Endothelial cell of umbilical vein (primary cell): ENCODE results near the gene RIMOC1. TPM values are rescaled to one million over a fixed set of nuclear protein-coding genes. Genes with fewer than 3 reads are reported as not detected.

ENCODE experiments used
- BruUV-seq: library from RNA; stranded (reverse); fragments of 400-500 nt; replicated peaks from 2 replicates; lab custom pipeline; 2021; lab: Mats Ljungman, UMichigan
- CTCF ChIA-PET: fragments of 300-600, 350-600 bp; sonication (Branson Sonifier 250); formaldehyde crosslinking; loops from one replicate; lab custom pipeline; 2021; ENCODE audit warnings: antibody characterized with exemption, inconsistent platforms; lab: Charles Lee
- POLR2A ChIA-PET: fragments of 300-600, 350-600 bp; sonication (Branson Sonifier 250); formaldehyde crosslinking; loops from one replicate; lab custom pipeline; 2021; ENCODE audit warnings: antibody characterized with exemption, inconsistent platforms; lab: Charles Lee
- DNase-seq: peaks from one replicate; pipeline ENCODE4 v3.0.0-alpha.2; 2011; ENCODE audit warnings: low read depth, low spot score
- FAIRE-seq: peaks from 2 replicates; lab custom pipeline; 2011; peaks lifted over from hg19 to GRCh38; lab: Jason Lieb, UNC
- H2AFZ ChIP-seq: 2 replicates; pipeline ENCODE4 v1.6.0; 2012; ENCODE audit warnings: low read depth, low read length, control low read depth, inconsistent platforms
- H3K27ac ChIP-seq: 2 replicates; pipeline ENCODE4 v1.5.1; 2011; ENCODE audit warnings: low read depth, mild to moderate bottlenecking, control low read depth, low read length, moderate library complexity; ENCODE audit not compliant: insufficient read depth
- H3K27me3 ChIP-seq, 2 experiments: 2 replicates each; pipeline versions ENCODE4 v1.6.0 to v1.6.1; 2011; ENCODE audit warnings: low read length in 2 of 2, mixed read lengths in 1 of 2; ENCODE audit not compliant: control insufficient read depth in 2 of 2, insufficient read depth in 2 of 2
- H3K36me3 ChIP-seq, 2 experiments: 2 replicates in 1 of 2; 3 replicates in 1 of 2; pipeline ENCODE4 v1.5.1; 2011; ENCODE audit warnings: low read length in 2 of 2, mild to moderate bottlenecking in 1 of 2, moderate library complexity in 1 of 2; ENCODE audit not compliant: control insufficient read depth in 2 of 2, insufficient read depth in 2 of 2; ENCODE audit errors: extremely low read depth in 1 of 2
- H3K4me1 ChIP-seq: 3 replicates; pipeline ENCODE4 v1.5.1; 2011; ENCODE audit warnings: mild to moderate bottlenecking, low read length; ENCODE audit not compliant: control insufficient read depth, insufficient read depth; ENCODE audit errors: extremely low read depth
- H3K4me2 ChIP-seq: 2 replicates; pipeline ENCODE4 v1.6.1; 2011; ENCODE audit warnings: low read length, control low read depth, mixed read lengths; ENCODE audit not compliant: insufficient read depth
- H3K4me3 ChIP-seq, 3 experiments: fragments of 200-600 bp in 1 of 3; sonication (generic), shearing (Covaris generic) in 1 of 3; replicated peaks in 1 of 3; 2 replicates each; pipeline ENCODE4 v1.5.1; 2011 to 2016; ENCODE audit warnings: control low read depth in 3 of 3, low read length in 3 of 3, mild to moderate bottlenecking in 2 of 3, inconsistent platforms in 1 of 3, low read depth in 1 of 3, moderate library complexity in 1 of 3; ENCODE audit not compliant: insufficient read depth in 1 of 3
- H3K79me2 ChIP-seq: 2 replicates; pipeline ENCODE4 v1.6.0; 2012; ENCODE audit warnings: low read length, inconsistent platforms; ENCODE audit not compliant: control insufficient read depth, insufficient read depth
- H3K9ac ChIP-seq: replicated peaks from 2 replicates; pipeline ENCODE3; 2011; ENCODE audit warnings: low read length, control low read depth; ENCODE audit not compliant: insufficient read depth; ENCODE audit errors: extremely low read depth
- H3K9me1 ChIP-seq: replicated peaks from 3 replicates; pipeline ENCODE4 v1.6.0; 2011; ENCODE audit warnings: mild to moderate bottlenecking, low read length; ENCODE audit not compliant: control insufficient read depth, insufficient read depth; ENCODE audit errors: extremely low read depth
- H3K9me3 ChIP-seq: replicated peaks from 2 replicates; pipeline ENCODE4 v1.5.1; 2012; ENCODE audit warnings: low read length, inconsistent platforms; ENCODE audit not compliant: control insufficient read depth, insufficient read depth
- H4K20me1 ChIP-seq: replicated peaks from 2 replicates; pipeline ENCODE3; 2011; ENCODE audit warnings: mild to moderate bottlenecking, low read length; ENCODE audit not compliant: control insufficient read depth, insufficient read depth; ENCODE audit errors: extremely low read depth
- CTCF ChIP-seq, 2 donors: IDR thresholded peaks; 1 replicate in 1 of 2; 2 replicates in 1 of 2; pipeline ENCODE4 v1.5.1; 2011; ENCODE audit warnings: low read length in 2 of 2, mild to moderate bottlenecking in 2 of 2, moderate library complexity in 2 of 2, control low read depth in 1 of 2, inconsistent platforms in 1 of 2, low read depth in 1 of 2; ENCODE audit not compliant: insufficient read depth in 1 of 2; ENCODE audit errors: extremely low read depth in 1 of 2
- EZH2 ChIP-seq: IDR thresholded peaks from 2 replicates; pipeline ENCODE4 v1.6.1; 2012; ENCODE audit warnings: borderline replicate concordance, low read depth, mild to moderate bottlenecking, moderate library complexity, low read length, inconsistent platforms; ENCODE audit not compliant: severe bottlenecking
- FOS ChIP-seq: IDR thresholded peaks from 2 replicates; pipeline ENCODE4 v1.6.1; 2011; ENCODE audit warnings: mild to moderate bottlenecking, low read length, moderate library complexity, borderline replicate concordance; ENCODE audit not compliant: insufficient read depth
- GATA2 ChIP-seq: IDR thresholded peaks from 2 replicates; pipeline ENCODE4 v1.7.0; 2011; ENCODE audit warnings: low read depth, mild to moderate bottlenecking, moderate library complexity, mixed read lengths, low read length; ENCODE audit not compliant: insufficient read length, insufficient read depth
- JUN ChIP-seq: IDR thresholded peaks from 2 replicates; pipeline ENCODE4 v1.6.1; 2011; ENCODE audit warnings: borderline replicate concordance, low read depth; ENCODE audit not compliant: insufficient read length, insufficient read depth
- MAX ChIP-seq: IDR thresholded peaks from 2 replicates; pipeline ENCODE4 v1.6.1; 2011; ENCODE audit not compliant: insufficient read depth, insufficient read length
- MYC ChIP-seq: IDR thresholded peaks from one replicate; pipeline ENCODE4 v1.6.1; 2011; ENCODE audit warnings: mild to moderate bottlenecking, low read depth, low read length
- POLR2A ChIP-seq: IDR thresholded peaks from 2 replicates; pipeline ENCODE4 v1.6.1; 2012; ENCODE audit warnings: low read depth, mild to moderate bottlenecking, control low read depth, low read length
- POLR2AphosphoS5 ChIP-seq: IDR thresholded peaks from 2 replicates; pipeline ENCODE4 v1.6.1; 2012; ENCODE audit warnings: low read depth, mild to moderate bottlenecking, control low read depth, low read length, moderate library complexity; ENCODE audit not compliant: insufficient read depth
- dilution Hi-C: fragments of 300-500 bp; cut with MboI; formaldehyde crosslinking; loops from one replicate; pipeline ENCODE4 v1.15.0; 2019; ENCODE audit warnings: low sequenced_read_pairs; ENCODE audit not compliant: extremely low pct_ligation_motif_present
- intact Hi-C: fragments of 100-400 bp; cut with micrococcal nuclease; formaldehyde crosslinking; loops from one replicate; pipeline ENCODE4 v1.10.0; 2022
- polyA plus RNA-seq, 4 experiments: library from polyadenylated mRNA; depleted of rRNA in 3 of 4; stranded (reverse) in 3 of 4; unstranded in 1 of 4; fragments of >200 nt; gene quantifications; 2 replicates each; pipeline versions ENCODE4 v1.2.1 to v1.2.3, GENCODE V29; 2011 to 2012; ENCODE audit warnings: missing spikeins in 1 of 4
- total RNA-seq: library from RNA; stranded (reverse); gene quantifications from 2 replicates; pipeline ENCODE4 v1.2.3, GENCODE V29; 2021

Gene RIMOC1
- total and polyA plus RNA-seq, 2 donors (not counting 3 experiments of a cell fraction or from before 2014, with no cell fraction given) = 15.7 to 32.0 TPM

- dilution Hi-C loops = no loop called here
- no TSS peak for BruUV-seq
- Histone ChIP-seq H3K9me3 (no peaks in the 10 kb centered on the region), H2AFZ (no peak overlapping the region), H3K4me2 (no peak overlapping the region), H3K79me2 (peaks cover 7% of the 10 kb centered on the region), H3K27me3 (no peaks in the 10 kb centered on the region), H3K4me1 (no peaks in the 10 kb centered on the region), H3K36me3 (peaks cover 4 to 8% of the 10 kb centered on the region in 2 experiments), H4K20me1 (no peaks in the 10 kb centered on the region), H3K4me3 (no peak overlapping the region), H3K27ac (no peak overlapping the region), H3K9me1 (no peaks in the 10 kb centered on the region), H3K9ac (no peak overlapping the region)
- FAIRE-seq = no peak
- CTCF ChIA-PET = interaction anchor here (0.8 to 8.7 kb wide), 7 partner anchors 12 to 1031 kb away, joined by 3 to 571 read pairs (median 4); partner anchors contain the start of gene OXCT1
- intact Hi-C loops = no loop called here
- TF ChIP-seq FOS (no peak), EZH2 (no peak), MYC (no peak), CTCF (IDR thresholded peaks at IDR 0.05; ENCODE audit: extremely low read depth in 1 of 2, insufficient read depth in 1 of 2, low read depth in 1 of 2, low read length in 2 of 2) (no peak), JUN (no peak), POLR2AphosphoS5 (no peak), POLR2A (no peak), GATA2 (no peak), MAX (no peak)
- POLR2A ChIA-PET = no interaction called here
- no peak for DNase-seq
Measured at GRCh38 chr5:41858890-41859289, 45.3 kb upstream of the RIMOC1 start.
